Measurements from ENCODE around the gene LBX2. TPM values are rescaled to one million over a fixed set of nuclear protein-coding genes. Genes with fewer than 3 reads are reported as not detected.

LBX2 gene
- total and polyA plus RNA-seq, 9 of the 15 experiments (the other 6 are each of a cell fraction or from before 2014, with no cell fraction given), result 0.39 to 6.2 (median 1.8) TPM; not detected in 1

DNA sequence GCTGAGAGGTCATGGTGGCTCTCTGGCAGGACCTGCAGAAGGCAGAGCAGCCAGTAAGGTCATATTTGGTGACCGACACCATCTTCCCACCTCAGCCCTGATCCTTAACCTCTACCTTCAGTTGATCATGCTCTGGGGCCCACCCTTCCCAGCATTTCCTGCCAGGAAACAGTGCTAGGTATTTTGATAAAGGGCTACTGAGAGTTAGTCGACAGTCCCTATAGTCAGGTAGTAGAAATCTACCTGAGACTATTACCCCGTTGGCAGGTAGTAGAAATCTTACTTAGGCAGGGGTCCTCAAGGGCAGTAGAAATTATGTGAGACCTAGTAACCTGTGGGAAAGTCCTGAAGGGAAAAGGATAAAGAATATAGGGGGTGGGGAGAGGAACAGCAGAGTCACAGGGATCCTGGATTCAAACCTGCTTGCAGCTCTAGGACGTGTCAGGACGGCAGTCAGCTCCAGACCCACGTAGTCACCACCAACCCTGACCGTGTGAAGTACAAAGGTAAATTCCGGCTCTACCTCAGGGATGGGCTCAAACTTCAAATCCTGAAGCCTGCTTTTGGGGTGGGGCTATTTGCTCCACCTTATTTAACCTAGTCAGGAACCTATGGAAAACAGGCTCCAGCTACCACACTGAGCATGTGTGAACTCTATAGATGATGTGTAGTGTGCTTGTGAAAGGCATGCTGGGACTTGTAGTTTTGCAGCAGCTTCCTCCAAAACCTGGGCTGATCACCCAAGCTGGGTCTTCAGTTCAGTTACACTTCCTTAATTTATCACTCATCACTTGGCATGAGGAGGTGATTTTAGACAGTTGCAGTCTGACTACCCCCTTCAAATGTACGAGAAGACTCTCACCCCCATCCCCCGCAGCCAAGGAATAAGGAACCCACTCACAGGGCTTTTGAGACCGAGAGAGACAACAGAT, 26.6 kb upstream of the LBX2 start, which contains the start of gene DQX1 (continued):
- TF ChIP-seq, protein P1, sequence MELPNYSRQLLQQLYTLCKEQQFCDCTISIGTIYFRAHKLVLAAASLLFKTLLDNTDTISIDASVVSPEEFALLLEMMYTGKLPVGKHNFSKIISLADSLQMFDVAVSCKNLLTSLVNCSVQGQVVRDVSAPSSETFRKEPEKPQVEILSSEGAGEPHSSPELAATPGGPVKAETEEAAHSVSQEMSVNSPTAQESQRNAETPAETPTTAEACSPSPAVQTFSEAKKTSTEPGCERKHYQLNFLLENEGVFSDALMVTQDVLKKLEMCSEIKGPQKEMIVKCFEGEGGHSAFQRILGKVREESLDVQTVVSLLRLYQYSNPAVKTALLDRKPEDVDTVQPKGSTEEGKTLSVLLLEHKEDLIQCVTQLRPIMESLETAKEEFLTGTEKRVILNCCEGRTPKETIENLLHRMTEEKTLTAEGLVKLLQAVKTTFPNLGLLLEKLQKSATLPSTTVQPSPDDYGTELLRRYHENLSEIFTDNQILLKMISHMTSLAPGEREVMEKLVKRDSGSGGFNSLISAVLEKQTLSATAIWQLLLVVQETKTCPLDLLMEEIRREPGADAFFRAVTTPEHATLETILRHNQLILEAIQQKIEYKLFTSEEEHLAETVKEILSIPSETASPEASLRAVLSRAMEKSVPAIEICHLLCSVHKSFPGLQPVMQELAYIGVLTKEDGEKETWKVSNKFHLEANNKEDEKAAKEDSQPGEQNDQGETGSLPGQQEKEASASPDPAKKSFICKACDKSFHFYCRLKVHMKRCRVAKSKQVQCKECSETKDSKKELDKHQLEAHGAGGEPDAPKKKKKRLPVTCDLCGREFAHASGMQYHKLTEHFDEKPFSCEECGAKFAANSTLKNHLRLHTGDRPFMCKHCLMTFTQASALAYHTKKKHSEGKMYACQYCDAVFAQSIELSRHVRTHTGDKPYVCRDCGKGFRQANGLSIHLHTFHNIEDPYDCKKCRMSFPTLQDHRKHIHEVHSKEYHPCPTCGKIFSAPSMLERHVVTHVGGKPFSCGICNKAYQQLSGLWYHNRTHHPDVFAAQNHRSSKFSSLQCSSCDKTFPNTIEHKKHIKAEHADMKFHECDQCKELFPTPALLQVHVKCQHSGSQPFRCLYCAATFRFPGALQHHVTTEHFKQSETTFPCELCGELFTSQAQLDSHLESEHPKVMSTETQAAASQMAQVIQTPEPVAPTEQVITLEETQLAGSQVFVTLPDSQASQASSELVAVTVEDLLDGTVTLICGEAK (IDR thresholded peaks at IDR 0.05), result no peak
- TF ChIP-seq, protein P1 (CRISPR knock-in tag; IDR thresholded peaks at IDR 0.05), result no peak
- TF ChIP-seq NCOR1 (IDR thresholded peaks at IDR 0.05) (no peak), ZNF175 (CRISPR knock-in tag; IDR thresholded peaks at IDR 0.05; ENCODE audit: low read depth) (no peak), NFXL1 (CRISPR knock-in tag; IDR thresholded peaks at IDR 0.05) (no peak)
- TF ChIP-seq, protein P2, sequence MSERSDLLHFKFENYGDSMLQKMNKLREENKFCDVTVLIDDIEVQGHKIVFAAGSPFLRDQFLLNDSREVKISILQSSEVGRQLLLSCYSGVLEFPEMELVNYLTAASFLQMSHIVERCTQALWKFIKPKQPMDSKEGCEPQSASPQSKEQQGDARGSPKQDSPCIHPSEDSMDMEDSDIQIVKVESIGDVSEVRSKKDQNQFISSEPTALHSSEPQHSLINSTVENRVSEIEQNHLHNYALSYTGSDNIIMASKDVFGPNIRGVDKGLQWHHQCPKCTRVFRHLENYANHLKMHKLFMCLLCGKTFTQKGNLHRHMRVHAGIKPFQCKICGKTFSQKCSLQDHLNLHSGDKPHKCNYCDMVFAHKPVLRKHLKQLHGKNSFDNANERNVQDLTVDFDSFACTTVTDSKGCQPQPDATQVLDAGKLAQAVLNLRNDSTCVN (CRISPR knock-in tag; IDR thresholded peaks at IDR 0.05), result no peak
- TF ChIP-seq, protein P3, sequence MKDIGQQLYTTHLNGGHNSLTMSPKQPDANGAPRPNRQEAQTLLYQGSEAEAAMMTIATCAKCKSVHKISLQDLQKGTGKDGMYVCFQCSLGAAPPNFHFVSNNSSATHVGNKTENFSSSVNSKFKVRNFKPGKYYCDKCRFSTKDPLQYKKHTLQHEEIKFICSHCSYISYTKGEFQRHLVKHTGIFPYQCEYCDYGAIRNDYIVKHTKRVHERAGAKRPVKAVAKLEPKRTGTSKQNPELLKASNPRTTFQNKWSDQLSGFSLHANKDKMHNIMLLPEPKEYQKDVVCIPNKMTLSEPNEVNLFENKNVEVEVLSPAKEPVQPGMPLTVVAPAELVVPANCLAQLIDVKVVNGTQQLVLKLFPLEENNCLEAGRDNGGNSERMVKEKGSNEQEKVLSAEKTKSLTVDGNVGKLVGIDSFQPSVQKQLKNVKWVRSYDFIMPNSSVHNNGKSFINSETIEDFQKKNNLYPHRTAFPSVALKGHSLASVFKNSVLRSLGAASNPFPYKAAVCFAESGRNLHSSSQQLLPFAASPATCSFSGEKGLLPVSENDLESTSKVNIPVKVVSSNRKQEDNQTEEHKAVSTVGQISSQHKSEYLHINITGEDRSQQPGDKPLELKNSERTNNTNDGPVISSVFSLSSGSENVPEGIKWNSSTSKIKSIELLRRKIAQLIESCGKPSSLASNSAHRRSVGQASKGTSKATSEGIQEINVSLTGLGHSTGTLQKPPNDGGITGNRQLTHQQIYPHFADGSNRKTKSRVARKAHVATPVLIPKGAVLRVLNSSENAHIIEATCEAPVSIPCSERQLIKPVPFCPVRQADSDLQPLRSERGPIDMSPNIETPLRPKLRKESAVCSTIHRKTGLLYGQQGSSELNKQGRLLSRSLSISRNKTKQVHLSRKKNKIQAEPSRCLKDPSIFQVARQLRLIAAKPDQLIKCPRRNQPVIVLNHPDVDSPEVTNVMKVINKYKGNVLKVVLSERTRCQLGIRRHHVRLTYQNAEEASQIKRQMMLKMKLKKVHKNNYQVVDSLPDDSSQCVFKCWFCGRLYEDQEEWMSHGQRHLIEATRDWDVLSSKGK (CRISPR knock-in tag; IDR thresholded peaks at IDR 0.05), result no peak
- TF ChIP-seq, protein P4, sequence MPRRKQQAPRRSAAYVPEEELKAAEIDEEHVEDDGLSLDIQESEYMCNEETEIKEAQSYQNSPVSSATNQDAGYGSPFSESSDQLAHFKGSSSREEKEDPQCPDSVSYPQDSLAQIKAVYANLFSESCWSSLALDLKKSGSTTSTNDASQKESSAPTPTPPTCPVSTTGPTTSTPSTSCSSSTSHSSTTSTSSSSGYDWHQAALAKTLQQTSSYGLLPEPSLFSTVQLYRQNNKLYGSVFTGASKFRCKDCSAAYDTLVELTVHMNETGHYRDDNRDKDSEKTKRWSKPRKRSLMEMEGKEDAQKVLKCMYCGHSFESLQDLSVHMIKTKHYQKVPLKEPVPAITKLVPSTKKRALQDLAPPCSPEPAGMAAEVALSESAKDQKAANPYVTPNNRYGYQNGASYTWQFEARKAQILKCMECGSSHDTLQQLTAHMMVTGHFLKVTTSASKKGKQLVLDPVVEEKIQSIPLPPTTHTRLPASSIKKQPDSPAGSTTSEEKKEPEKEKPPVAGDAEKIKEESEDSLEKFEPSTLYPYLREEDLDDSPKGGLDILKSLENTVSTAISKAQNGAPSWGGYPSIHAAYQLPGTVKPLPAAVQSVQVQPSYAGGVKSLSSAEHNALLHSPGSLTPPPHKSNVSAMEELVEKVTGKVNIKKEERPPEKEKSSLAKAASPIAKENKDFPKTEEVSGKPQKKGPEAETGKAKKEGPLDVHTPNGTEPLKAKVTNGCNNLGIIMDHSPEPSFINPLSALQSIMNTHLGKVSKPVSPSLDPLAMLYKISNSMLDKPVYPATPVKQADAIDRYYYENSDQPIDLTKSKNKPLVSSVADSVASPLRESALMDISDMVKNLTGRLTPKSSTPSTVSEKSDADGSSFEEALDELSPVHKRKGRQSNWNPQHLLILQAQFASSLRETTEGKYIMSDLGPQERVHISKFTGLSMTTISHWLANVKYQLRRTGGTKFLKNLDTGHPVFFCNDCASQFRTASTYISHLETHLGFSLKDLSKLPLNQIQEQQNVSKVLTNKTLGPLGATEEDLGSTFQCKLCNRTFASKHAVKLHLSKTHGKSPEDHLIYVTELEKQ (CRISPR knock-in tag; IDR thresholded peaks at IDR 0.05), result no peak

Data from K562 (cell line).